Measurements from ENCODE around the gene WSCD2. TPM values are rescaled to one million over a fixed set of nuclear protein-coding genes. Genes with fewer than 3 reads are reported as not detected.
"Not testable (repeated sequence)": the region's sequence is repeated elsewhere in the genome, so short reads cannot be mapped to it uniquely, and the experiment has no call there.

WSCD2 gene
- total RNA-seq, 2 experiments from 2014 or later = not detected

GRCh38 chr12:108218921-108219320 lies 89.8 kb downstream of the WSCD2 start:
- no peak overlapping the region for H3K4me3 ChIP-seq (ENCODE audit: low read length)
- ChIA-PET CTCF (no interaction called here), POLR2A (no interaction called here)
- Mint-ChIP-seq H3K9me3 (no peaks in the 10 kb centered on the region), H3K4me1 (ENCODE audit: low read depth) (no peaks in the 10 kb centered on the region), H3K27me3 (peaks cover 31% of the 10 kb centered on the region), H3K27ac (no peak overlapping the region), H3K36me3 (ENCODE audit: low read depth) (no peaks in the 10 kb centered on the region), H3K4me3 (no peak overlapping the region)
- no peak for ATAC-seq (ENCODE audit: poor library complexity)
- no peaks in the 10 kb centered on the region for H3K36me3 ChIP-seq (ENCODE audit: insufficient read depth, low read length)
- no peak for TF ChIP-seq CTCF (IDR thresholded peaks at IDR 0.05)
- H3K27ac ChIP-seq (ENCODE audit: low read depth in 1 of 2, low read length in 2 of 2) = no peak overlapping the region
- H3K27me3 ChIP-seq (ENCODE audit: control insufficient read depth in 1 of 2, insufficient read depth in 2 of 2, low read length in 2 of 2) = peaks cover 0 to 13% of the 10 kb centered on the region in 2 experiments
- peaks cover 0 to 7% of the 10 kb centered on the region in 2 experiments for H3K9me3 ChIP-seq (ENCODE audit: control insufficient read depth in 1 of 2, insufficient read depth in 1 of 2, low read length in 2 of 2)
- no peak for DNase-seq
- H3K4me1 ChIP-seq (ENCODE audit: insufficient read depth, low read length) = no peaks in the 10 kb centered on the region
- intact Hi-C loops (cut with DNase I, micrococcal nuclease) = no loop called here

- H3K9me3 Mint-ChIP-seq; ATAC-seq (ENCODE audit: poor library complexity); H3K36me3 Mint-ChIP-seq (ENCODE audit: low read depth); H3K27ac Mint-ChIP-seq; H3K36me3 ChIP-seq (ENCODE audit: insufficient read depth, low read length); DNase-seq; H3K27ac ChIP-seq (ENCODE audit: low read depth in 1 of 2, low read length in 2 of 2); POLR2A ChIA-PET; H3K27me3 ChIP-seq (ENCODE audit: control insufficient read depth in 1 of 2, insufficient read depth in 2 of 2, low read length in 2 of 2); H3K4me3 ChIP-seq (ENCODE audit: low read length); H3K4me1 ChIP-seq (ENCODE audit: insufficient read depth, low read length); CTCF ChIA-PET; H3K4me1 Mint-ChIP-seq (ENCODE audit: low read depth); H3K4me3 Mint-ChIP-seq; H3K9me3 ChIP-seq (ENCODE audit: control insufficient read depth in 1 of 2, insufficient read depth in 1 of 2, low read length in 2 of 2); intact Hi-C loops (cut with DNase I, micrococcal nuclease); H3K27me3 Mint-ChIP-seq: not testable (repeated sequence)
These were observed 96.0 kb downstream of the WSCD2 start for GRCh38 chr12:108225101-108225500.

GRCh38 chr12:108226866-108227265 lies 97.8 kb downstream of the WSCD2 start:
- no peaks in the 10 kb centered on the region for H3K4me1 Mint-ChIP-seq (ENCODE audit: low read depth)
- Histone ChIP-seq H3K27me3 (ENCODE audit: control insufficient read depth in 1 of 2, insufficient read depth in 2 of 2, low read length in 2 of 2) (peaks cover 0 to 2% of the 10 kb centered on the region in 2 experiments), H3K27ac (ENCODE audit: low read depth in 1 of 2, low read length in 2 of 2) (no peak overlapping the region), H3K36me3 (ENCODE audit: insufficient read depth, low read length) (no peaks in the 10 kb centered on the region), H3K4me3 (ENCODE audit: low read length) (no peak overlapping the region), H3K4me1 (ENCODE audit: insufficient read depth, low read length) (no peaks in the 10 kb centered on the region), H3K9me3 (ENCODE audit: control insufficient read depth in 1 of 2, insufficient read depth in 1 of 2, low read length in 2 of 2) (peaks cover 0 to 7% of the 10 kb centered on the region in 2 experiments)
- DNase-seq = no peak
- no peaks in the 10 kb centered on the region for H3K9me3 Mint-ChIP-seq
- intact Hi-C loops (cut with DNase I, micrococcal nuclease) = no loop called here
- no peak overlapping the region for H3K4me3 Mint-ChIP-seq
- no peak for TF ChIP-seq CTCF (IDR thresholded peaks at IDR 0.05)
- H3K27me3 Mint-ChIP-seq = peaks cover 20% of the 10 kb centered on the region
- H3K27ac Mint-ChIP-seq = no peak overlapping the region
- no peaks in the 10 kb centered on the region for H3K36me3 Mint-ChIP-seq (ENCODE audit: low read depth)
- ATAC-seq (ENCODE audit: poor library complexity) = no peak
- ChIA-PET POLR2A (no interaction called here), CTCF (no interaction called here)

GRCh38 chr12:108228746-108229145 lies 99.7 kb downstream of the WSCD2 start:
- peaks cover 0 to 5% of the 10 kb centered on the region in 2 experiments for H3K27me3 ChIP-seq (ENCODE audit: control insufficient read depth in 1 of 2, insufficient read depth in 2 of 2, low read length in 2 of 2)
- Mint-ChIP-seq H3K4me3 (no peak overlapping the region), H3K4me1 (ENCODE audit: low read depth) (no peaks in the 10 kb centered on the region), H3K9me3 (no peaks in the 10 kb centered on the region), H3K27ac (no peak overlapping the region), H3K27me3 (peaks cover 32% of the 10 kb centered on the region), H3K36me3 (ENCODE audit: low read depth) (no peaks in the 10 kb centered on the region)
- H3K4me1 ChIP-seq (ENCODE audit: insufficient read depth, low read length) = no peaks in the 10 kb centered on the region
- CTCF ChIA-PET = no interaction called here
- H3K36me3 ChIP-seq (ENCODE audit: insufficient read depth, low read length) = no peaks in the 10 kb centered on the region
- TF ChIP-seq CTCF (IDR thresholded peaks at IDR 0.05) = no peak
- no peak for DNase-seq
- peaks cover 0 to 7% of the 10 kb centered on the region in 2 experiments for H3K9me3 ChIP-seq (ENCODE audit: control insufficient read depth in 1 of 2, insufficient read depth in 1 of 2, low read length in 2 of 2)
- intact Hi-C loops (cut with DNase I, micrococcal nuclease) = no loop called here
- H3K4me3 ChIP-seq (ENCODE audit: low read length) = no peak overlapping the region
- no peak for ATAC-seq (ENCODE audit: poor library complexity)
- no peak overlapping the region for H3K27ac ChIP-seq (ENCODE audit: low read depth in 1 of 2, low read length in 2 of 2)
- POLR2A ChIA-PET = no interaction called here

Measured in CD4-positive, alpha-beta T cell (primary cell).